HG03135 (cell line): ENCODE measurements around the gene ATRNL1.
"Not testable (repeated sequence)": the region's sequence is repeated elsewhere in the genome, so short reads cannot be mapped to it uniquely, and the experiment has no call there.

Experiments used
- ATAC-seq: cut with Tn5 transposase; IDR thresholded peaks from one replicate; pipeline ENCODE4 v1.9.1; 2021; ENCODE audit warnings: mild to moderate bottlenecking, moderate library complexity; ENCODE audit not compliant: unreplicated experiment

Gene ATRNL1

DNA sequence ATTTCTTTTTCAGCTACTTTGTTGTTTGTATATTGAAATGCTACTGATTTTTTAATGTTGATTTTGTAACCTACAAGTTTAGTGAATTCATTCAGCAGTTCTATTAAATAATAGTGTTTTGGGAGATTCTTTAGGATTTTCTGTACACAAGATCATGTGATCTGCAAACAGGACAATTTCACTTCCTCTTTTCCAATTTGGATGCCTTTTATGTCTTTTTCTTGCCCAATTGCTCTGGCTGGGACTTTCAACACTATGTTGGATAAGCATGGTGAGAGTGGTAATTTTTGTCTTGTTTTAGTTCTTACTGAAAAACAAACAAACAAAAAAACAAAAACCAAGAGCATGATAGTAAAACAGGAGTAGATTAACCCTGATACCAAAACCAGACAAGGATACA lies 316.2 kb downstream of the ATRNL1 start:
- no peak for ATAC-seq

DNA sequence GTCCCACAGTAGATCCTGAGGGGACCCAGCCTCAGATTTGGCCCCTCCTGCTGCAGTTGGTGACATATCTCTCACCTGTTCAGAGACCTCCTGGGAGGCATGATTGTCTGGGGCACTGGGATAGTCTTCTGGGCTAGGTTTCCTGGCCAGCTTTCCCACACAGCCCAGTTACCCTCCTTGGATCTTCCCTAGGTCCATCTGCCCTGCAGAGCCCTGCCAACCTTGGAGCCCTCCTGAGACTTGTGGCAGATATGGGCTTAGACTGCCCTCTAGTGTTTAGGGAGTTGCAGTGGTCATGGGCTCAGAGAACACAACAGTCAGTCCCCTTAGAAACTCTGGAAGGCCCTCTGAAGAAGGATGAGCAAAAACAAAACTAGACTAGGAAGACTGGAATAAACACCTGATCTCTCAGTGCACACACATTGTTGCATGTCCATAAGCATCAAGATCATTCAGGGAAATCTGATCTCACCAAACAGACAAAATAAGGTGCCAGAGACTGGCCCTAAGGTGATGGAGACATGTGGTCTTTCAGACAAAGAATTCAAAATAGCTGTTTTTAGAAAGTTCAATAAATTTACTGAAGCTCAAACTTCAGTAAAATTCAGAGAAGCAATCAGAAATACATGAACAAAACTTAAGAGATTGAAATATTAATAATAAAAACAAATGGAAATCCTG lies 324.6 kb downstream of the ATRNL1 start:
- ATAC-seq: peak; percentile 96

DNA sequence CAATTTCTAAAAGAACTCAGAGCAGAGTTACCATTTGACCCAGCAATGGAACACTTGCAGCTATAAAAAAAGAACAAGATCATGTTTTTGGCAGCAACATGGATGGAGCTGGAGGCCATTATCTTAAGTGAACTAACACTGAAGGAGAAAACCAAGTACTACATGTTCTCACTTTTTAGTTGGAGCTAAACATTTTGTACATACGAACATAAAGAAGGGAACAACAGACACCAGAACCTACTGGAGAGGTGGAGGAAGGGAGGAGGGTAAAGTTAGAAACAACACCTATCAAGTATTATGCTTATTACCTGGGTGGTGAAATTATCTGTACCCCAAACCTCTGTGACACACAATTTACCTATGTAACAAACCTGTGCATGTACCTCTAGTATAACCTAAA lies 329.5 kb downstream of the ATRNL1 start:
- ATAC-seq: no peak

DNA sequence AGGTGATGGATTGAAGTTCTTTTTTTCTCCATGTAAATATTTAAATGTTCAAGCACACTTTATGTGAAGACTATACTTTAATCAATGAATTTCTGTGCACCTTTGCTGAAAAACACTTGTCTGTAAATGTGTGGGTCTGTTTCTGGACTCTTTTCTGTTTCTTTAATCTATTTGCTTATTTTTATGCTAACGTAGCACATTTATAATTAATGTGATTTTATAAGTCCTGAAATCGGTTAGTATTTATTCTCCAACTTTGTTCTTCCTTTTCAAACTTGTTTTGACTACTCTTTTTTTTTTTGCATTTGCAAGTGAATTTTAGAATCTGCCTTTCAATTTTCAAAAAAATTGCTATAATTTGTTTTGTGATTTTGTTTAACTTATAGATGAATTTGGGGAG lies 334.4 kb downstream of the ATRNL1 start:
- no peak for ATAC-seq

DNA sequence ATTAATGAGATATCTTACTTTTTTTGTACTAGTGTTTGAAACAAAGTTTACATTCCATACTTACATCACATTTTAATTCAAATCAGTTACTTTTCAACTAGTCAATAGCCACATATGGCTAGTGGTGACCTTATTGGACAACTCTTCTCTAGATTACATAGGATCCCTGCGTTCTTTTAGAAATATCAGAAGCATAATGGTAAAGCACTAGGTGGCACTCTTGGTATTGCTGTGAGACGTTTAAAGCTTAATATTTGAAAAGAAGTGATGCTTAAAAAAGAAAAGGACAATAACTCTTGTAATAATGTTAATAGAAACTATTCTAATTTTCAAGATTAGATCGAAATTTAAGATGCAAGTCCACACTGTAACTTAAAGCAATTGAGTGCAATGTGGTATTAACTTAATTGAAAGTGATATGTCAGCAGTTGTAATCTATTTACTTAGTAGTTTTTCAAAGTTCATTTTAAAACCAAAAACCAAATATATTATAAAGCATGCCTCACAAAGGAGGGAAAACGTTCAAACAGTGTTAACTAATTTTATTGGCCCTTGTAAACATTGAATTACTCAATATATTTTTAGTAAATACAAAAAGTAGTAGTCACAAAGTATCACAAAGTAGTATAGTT lies 339.1 kb downstream of the ATRNL1 start:
- no peak for ATAC-seq

DNA sequence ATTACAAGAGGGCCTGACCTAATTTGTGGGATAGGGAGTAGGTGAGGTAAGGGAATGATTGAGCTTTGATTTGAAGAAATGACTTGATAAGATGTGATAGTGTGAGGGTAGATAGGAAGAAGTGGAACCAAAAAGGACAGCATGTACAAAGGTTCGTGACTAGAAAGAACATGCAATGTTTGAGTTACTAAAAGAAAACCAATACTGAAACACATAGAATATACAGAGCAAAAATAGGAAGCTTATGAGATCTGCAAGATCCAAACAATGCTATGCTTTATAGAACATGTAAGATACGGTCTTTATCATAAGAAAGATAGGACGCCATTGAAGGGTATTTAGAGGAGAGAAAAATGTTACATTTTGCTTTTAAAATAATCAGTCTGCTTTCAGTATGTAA lies 343.8 kb downstream of the ATRNL1 start:
- ATAC-seq: no peak

DNA sequence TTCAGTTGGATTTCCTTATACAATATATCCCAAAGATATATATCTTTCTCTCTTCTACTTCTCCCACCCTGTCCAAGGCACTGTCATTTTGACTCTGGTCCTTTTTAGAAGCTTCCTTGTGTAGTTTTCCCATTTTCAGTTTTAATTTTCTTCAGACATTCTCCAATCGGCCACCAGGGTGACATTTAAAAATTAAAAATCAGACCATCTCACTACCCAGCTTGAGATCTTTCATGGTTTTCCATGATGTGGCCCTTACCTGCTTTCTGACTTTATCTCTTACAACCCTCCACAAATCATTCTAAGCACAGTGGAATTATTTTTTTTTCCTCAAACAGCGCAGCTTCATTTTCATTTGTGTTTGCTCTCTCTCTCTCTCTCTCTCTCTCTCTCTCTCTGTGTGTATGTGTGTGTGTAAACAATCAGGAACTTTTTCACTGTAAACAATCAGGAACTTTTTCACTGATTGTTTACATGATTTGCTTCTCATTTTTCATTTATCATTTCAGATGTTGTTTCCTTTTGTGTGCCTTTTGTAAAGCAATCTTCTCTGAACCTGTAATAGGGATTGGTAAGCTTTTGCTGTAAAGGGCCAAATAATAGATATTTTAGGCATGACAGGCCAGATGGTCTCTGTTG lies 348.9 kb downstream of the ATRNL1 start:
- no peak for ATAC-seq

DNA sequence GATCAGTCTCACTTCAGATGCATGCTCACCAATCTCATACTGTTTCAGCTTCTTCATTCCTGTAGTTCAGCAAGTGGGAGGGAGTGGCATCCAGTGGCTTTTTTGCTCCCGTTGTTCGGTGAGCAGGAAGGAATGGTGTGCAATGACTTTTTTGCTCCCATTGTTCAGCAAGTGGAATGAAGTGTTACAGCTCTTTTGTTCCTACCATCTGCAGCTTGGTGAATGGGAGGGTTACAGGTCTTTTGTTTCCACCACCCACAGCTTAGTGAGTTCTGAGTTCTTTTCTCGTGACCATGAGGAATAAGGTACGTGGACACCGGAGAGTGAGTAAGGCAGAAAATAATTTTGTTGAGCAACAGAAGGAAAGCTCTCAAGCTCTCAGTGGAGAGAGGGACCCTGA lies 363.6 kb downstream of the ATRNL1 start:
- no peak for ATAC-seq

DNA sequence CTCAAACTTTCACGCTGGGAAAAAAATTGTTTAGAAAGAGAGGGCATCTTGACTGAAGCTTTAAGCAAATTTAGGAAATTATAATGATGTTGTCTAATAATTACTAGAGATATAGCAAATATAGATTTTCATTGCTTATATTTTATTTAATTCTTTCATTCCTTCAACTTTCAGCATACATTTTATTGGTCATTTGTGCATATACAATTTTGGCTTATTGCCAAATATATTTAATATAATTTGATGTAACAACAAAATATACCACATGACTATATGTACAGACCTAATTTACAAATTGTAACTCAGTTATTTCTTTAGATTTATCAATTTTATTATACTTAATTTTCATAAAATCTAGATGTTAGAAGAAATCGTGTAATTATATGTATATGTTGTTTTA lies 390.1 kb downstream of the ATRNL1 start:
- no peak for ATAC-seq

DNA sequence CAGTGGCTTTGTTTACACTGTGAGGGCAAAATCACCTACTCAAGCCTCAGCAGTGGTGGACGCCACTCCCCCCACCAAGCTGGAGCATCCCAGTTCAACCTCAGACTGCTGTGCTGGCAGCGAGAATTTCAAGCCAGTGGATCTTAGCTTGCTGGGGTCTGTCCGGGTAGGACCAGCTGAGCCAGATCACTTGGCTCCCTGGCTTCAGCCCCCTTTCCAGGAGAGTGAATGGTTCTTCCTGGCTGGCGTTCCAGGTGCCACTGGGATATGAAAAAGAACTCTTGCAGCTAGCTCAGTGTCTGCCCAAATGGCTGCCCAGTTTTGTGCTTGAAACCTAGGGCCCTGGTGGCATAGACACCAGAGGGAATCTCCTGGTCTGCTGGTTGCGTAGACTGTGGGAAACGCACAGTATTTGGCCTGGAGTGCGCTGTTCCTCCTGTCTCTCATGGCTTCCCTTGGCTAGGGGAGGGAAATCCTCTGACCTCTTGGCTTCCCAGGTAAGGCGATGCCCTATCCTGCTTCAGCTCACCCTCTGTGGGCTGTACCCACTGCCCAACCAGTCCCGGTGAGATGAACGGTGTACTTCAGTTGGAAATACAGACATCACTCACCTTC lies 398.5 kb downstream of the ATRNL1 start:
- no peak for ATAC-seq

DNA sequence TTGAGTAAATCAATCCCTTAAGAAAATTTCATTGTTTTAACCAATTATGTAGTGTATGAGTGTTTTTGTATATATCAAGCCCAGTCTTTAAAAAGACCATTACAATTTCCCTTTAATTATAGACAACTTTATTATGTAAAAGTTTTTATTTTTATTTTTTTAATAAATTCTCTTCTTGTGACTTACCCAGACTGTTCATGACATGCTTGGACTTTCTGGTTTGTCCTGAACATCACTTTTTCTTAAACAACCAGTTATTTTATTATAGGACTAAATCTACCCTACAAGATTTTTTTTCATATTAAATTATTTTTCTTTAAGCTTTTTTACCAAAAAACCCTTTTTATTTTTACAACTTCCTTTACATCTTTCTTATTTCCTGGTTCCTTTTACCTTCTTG lies 410.4 kb downstream of the ATRNL1 start:
- no peak for ATAC-seq

DNA sequence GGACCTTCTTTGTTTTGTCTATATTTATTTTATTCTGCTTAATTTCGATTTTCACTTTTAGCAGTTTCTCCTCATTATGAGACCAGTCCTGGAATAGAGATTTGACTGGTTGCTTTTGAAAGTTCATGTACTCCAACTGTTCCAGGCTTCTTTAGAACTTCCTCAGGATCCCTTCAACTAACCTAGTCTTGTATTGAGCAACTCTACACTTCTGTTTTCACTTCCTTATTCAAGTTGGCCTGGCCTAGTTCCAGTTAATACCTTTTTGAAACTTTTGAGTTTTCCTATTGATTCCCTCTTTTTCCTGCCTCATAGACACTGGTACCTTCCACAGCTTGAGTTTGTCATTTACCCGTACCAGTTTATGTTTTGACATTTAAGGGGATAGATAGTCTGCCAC lies 421.7 kb downstream of the ATRNL1 start:
- ATAC-seq: no peak

DNA sequence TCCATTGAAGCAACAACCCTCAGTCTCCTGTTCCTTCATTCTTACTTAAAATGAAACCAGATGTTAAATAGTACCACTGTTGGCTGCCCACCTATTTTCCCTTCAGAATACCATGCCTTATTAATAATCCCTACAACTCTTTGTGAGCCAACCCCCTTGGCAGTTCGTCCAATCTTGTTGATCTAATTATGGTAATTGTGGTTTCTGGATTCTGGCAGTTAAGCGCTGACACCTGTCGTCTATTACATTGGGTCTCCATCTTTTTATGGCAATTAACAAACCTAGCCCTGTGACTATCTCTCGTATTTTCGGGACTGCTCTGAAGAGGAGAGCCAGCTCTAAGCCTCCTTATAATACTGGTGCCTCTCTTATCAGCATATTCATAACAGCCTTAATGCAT lies 432.0 kb downstream of the ATRNL1 start:
- no peak for ATAC-seq

DNA sequence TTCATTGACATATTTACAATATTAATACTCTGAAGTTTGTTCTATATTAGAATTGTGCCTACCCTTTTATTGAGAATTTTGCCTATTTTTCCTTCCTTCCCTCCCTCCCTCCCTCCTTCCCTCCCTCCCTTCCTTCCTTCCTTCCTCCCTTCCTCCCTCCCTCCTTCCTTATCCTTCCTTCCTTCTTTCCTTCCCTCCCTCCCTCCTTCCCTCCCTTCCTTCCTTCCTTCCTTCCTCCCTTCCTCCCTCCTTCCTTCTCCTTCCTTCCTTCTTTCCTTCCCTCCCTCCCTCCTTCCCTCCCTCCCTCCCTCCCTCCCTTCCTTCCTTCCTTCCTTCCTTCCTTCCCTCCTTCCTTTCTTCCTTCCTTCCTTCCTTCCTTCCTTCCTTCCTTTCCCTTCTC lies 434.5 kb downstream of the ATRNL1 start:
- ATAC-seq: not testable (repeated sequence)

DNA sequence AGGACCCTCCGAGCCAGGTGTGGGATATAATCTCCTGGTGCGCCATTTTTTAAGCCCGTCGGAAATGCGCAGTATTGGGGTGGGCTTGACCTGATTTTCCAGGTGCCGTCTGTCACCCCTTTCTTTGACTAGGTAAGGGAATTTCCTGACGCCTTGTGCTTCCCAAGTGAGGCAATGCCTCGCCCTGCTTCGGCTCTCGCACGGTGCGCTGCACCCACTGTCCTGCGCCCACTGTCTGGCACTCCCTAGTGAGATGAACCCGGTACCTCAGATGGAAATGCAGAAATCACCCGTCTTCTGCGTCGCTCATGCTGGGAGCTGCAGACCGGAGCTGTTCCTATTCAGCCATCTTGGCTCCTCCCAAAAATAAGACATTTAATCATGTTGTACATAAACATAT lies 443.2 kb downstream of the ATRNL1 start:
- ATAC-seq: not testable (repeated sequence)

DNA sequence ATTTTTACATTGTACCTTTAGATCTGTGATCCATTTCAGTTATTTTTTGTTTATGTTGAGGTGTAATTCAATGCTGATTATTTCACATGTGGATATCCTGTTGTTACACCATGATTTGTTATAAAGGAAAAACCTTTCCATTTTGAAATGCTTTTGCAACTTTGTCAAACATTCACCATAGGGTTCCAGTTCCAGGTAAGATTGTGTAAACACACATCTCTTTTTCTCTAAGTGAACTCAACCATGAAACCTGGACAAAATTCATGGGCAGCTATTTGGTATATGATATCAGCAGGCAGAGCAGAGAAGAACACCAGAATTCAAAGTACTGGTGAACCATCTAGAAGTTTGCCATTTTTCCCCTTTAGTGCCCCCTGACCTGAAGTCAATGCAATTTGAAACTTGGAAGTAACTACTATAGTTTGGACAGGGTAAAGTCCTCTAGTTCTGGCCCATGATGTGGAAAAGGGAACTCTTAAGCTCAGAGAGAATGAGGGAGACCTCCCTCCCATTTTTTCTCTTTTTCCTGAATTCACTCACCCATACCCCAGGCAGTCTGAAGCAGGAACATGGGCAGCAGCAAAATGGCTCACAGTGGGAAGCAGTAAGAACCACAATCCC lies 446.1 kb downstream of the ATRNL1 start:
- ATAC-seq: no peak

DNA sequence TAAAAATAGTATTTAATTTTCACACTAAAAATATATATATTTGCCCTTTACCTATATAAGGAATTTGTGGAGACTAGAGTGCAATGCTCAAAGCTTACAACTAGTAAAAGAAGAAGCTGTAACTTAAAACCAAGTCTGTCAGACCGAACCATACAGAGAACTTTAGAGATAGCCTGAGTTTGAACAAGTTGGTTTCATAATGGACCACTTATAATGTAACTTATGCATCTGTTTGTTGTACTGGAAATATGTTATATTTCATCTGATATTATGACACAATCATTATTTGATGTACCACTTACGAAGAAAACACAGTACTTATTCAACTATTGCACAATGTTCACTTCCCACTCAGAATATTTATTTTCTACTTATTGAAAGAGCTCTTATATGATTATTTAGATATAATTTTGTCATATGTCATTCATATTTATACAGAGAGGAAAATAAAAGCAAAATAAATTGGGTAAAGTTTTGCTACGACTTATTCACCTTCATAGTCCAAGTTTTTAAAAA lies 462.8 kb downstream of the ATRNL1 start:
- ATAC-seq: no peak

DNA sequence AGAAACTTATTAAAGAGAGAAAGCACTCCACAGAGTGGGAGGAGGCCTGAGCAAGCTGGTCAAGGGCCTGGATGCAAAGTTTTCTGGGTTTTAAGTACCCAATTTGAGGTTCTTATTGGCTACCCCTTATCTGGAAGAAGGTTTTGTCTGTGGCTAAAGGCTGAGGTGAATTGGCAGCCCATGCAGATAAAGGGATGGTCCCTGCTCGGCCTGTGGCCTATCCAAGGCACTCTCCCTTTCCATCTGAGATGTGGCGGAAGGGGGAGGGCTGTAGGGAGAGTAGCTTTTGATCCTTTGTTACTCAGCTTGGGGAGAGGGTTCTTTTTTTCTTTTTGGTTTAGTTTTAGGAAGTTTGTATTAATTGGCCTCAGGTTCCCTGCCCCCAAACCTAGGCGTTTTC lies 465.1 kb downstream of the ATRNL1 start:
- ATAC-seq: no peak

DNA sequence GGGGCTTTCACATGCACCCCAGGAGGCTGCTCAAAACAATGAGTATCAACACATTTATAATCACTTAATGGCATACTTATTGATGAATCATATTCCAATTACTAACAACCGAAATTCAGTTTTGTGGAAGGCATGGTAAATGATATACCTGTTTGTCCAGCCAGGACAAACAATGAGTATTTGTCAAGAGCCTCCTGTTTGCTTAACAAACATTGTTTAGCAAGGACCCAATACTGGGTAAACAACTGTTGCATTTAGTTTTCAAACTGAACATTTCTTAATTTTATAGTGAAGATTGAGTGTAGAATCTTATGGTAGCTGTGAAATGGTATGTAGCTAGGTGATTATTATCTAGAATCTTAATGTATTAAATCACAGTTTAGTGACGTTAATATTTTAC lies 473.7 kb downstream of the ATRNL1 start:
- ATAC-seq: no peak

DNA sequence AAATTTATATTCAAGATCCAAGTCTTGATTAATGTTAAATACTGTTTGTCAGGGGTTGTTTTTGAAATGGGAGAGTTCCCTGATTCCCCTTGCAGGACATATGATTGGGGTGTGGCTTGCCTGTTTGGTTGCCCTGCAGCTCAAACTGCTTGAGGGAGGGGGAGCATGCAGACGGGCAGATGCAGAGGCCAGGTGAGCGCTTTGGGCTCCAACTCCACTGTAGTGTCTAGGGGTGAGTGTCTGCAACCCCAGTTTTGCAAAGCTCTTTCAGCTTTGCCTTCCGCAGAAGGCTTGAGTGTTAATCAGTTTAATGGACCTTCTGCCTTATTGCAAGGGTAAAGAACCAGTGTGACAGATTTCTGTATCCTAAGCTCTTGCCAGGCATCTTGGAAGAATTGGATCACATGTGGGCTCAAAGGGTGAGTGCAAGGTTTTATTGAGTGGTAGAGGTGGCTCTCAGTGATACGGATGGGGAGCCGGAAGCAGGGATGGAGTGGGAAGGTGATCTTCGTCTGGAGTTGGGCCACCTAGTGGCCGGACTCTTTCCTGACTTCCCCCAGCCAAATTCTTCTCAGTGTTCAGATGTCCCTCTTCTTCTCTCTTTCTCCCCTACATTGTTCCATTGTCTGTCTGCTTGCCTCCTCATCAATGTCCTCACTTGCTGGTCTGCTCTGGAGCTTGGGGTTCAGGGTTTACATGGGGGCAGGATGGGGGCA lies 479.7 kb downstream of the ATRNL1 start:
- ATAC-seq: no peak

DNA sequence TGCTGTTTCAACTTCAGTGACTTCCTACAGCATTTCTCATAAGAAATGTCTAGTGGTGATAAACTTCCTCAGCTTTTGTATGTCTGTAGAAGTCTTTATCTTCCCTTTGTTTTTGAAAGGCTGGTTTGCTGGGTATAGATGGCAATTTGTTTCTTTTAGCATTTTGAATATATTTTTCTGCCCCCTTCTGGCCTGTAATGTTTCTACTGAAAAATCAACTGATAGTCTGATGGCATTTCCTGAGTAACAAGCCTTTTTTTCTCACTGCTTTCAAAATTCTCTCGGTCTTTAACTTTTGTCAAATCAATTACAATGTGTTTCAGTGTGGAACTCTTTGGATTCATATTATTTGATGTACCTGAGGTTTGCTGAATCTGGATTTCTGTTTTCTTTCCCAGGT lies 487.1 kb downstream of the ATRNL1 start:
- no peak for ATAC-seq
